GM18517 (cell line): ENCODE data around the gene TNFRSF11A.

ENCODE experiments used
- ATAC-seq: cut with Tn5 transposase; IDR thresholded peaks from one replicate; pipeline ENCODE4 v1.9.1; 2021; ENCODE audit warnings: mild to moderate bottlenecking, moderate library complexity; ENCODE audit not compliant: unreplicated experiment

TNFRSF11A gene

GRCh38 chr18:62324181-62324828 is 805 bp upstream of the TNFRSF11A start:
- ATAC-seq = no peak

GRCh38 chr18:62325806-62326645 is 916 bp downstream of the TNFRSF11A start:
- no peak for ATAC-seq

DNA sequence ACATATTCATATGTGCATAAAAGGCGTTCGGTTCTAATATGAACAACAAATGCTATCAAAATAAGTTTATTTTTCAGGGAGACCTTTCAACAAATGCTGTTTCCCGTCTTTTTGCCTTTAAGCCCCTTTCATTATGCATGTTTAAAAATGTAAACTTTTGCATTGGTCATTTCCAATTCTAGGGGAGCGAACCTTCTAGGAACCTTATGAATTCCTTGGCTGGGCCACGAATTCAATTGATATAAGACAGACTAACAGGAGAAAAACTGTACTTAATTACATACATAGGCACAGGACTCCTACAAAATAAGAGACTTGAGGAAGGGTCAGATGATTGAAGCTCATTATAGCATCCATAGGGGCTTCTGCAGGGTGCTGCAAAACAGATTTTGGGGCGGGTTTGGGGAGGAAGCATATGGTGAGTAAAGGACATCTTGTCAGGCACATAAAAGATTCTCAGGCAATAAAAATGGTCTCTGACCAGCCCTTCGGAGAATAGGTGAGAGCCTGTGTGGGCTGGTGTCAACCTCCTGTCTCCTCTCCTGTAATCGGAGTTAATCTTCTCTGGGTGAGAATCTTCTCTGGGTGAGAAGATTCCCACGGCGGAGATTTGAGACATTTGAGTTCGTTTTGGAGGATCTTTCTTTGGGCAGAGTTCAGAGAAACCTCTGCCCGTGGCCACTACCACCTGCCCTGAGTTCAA is 1.7 kb downstream of the TNFRSF11A start:
- ATAC-seq = no peak

DNA sequence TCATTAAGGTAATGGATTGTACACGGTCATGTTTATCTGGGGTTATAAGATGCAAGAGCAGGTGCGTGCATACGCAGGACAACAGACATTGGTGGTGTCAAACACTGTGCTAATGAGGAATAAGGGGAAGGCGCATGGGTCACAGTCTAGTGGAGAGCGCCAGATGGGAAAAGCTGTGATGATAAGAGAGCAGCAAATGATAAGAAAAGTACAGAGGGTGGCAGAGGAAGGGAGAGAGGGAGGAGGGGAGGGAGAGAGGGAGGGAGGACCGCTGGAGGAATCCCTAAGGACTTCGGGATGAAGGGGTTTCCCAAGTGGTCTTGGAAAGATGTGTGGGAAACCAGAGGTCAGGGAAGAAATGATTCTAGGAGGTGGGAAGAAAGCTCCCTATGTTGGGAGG is 2.9 kb downstream of the TNFRSF11A start:
- ATAC-seq = no peak

- no peak for ATAC-seq
These were observed 3.7 kb downstream of the TNFRSF11A start for GRCh38 chr18:62328586-62329525.

DNA sequence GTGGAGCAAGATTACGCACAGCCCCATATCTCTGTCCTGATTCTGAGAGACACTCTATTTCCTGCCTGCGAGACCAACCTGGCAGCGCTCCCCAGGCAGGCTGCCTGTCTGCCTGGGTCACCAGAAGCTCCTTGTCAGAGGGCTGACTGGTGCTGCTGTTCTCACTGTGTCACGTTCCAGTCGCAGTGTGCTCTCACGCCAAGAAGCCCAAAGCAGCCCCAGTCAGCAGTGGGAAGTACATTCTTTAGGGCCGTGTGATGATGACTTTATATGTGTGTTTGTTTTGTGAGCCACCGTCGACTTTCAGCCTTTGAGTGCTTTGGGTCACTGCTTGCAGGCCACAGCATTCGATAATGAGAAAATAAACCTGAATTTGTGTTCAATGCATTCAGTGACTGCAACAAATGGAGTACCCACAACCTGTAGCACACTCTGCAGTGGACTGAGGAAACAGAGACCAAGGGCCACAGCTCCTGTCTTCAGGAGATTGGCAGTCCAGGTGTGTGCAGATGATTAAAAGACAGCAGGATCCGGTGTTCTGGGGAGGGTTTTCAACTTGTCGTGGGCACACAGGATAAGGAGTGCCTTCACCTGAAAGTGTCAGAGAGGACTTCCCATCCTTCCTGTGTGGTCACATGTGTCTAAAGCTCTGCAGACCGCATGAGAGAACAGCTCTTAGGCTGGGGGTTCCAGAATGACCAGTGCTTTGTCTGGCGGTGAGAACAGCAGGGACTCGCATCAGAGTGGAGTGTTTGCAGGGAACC is 4.8 kb downstream of the TNFRSF11A start:
- ATAC-seq = no peak

GRCh38 chr18:62330650-62331049 is 5.5 kb downstream of the TNFRSF11A start:
- ATAC-seq = no peak

- no peak for ATAC-seq
These were observed 6.7 kb downstream of the TNFRSF11A start for GRCh38 chr18:62331581-62332356.

DNA sequence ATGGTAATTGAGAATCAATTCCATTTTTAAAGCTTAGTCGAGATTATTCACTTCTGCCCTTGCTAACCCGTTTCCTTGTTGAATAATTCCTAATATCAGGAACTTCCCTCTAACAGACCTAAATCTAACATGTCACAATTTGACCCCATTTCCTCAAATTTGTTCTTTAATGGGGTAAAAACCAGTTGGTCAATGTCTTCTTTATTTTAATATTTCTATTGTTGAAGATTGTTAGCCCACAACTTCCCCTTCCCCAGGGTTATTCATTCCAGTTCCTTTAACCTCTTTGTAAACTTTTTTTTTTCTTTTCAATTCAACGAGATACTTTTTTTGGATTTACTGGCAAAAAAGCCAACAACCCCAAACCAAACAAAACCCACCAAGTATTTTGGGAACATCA is 7.3 kb downstream of the TNFRSF11A start:
- no peak for ATAC-seq

- no peak for ATAC-seq
These were observed 8.0 kb downstream of the TNFRSF11A start for GRCh38 chr18:62332964-62333695.

DNA sequence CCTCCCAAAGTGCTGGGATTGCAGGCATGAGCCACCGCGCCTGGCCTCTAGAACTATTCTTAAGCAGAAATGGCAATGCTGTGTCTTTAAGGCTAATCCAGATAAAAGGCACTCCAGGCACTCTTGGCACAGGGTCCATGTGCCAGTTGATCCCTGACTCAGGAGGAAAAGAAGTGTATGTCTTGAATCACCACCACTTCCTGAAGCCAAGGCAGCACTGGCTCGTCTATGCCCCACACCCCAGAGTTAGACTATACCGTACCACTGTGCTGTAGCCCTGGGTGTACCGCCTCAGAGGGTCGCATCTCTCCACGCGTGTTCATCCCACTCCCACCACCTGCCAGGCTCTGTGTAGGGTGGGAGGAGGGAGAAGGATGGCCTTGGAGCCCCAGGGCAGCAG is 9.0 kb downstream of the TNFRSF11A start:
- no peak for ATAC-seq

GRCh38 chr18:62335494-62335893 is 10.4 kb downstream of the TNFRSF11A start:
- no peak for ATAC-seq

DNA sequence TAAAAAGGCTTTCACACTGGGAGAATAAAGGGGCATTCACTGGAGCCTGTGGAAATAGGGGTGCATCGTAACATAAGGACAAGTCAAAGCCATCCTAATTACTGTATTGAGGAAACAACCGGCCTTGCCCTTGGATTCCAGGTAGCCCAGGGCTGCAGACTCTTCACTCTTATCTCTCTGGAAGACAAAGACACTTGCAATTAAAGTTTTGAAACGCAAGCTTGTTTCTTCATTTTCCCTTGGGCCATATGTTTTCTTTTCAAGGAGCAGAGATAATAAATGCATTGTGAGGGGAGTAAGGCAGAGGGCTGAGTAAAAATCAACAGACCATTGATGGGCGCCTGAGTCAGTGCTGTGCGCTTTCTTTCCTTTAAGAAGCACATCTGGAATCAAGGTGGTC is 11.5 kb downstream of the TNFRSF11A start:
- no peak for ATAC-seq

- no peak for ATAC-seq
These were observed 12.2 kb downstream of the TNFRSF11A start for GRCh38 chr18:62337336-62337735.

GRCh38 chr18:62338446-62339105 is 13.5 kb downstream of the TNFRSF11A start:
- no peak for ATAC-seq

- ATAC-seq = no peak
These were observed 14.2 kb downstream of the TNFRSF11A start for GRCh38 chr18:62339106-62339988.

GRCh38 chr18:62340996-62341395 is 15.9 kb downstream of the TNFRSF11A start:
- no peak for ATAC-seq
